ENCODE measurements around the gene NATD1.

The NATD1 gene

DNA sequence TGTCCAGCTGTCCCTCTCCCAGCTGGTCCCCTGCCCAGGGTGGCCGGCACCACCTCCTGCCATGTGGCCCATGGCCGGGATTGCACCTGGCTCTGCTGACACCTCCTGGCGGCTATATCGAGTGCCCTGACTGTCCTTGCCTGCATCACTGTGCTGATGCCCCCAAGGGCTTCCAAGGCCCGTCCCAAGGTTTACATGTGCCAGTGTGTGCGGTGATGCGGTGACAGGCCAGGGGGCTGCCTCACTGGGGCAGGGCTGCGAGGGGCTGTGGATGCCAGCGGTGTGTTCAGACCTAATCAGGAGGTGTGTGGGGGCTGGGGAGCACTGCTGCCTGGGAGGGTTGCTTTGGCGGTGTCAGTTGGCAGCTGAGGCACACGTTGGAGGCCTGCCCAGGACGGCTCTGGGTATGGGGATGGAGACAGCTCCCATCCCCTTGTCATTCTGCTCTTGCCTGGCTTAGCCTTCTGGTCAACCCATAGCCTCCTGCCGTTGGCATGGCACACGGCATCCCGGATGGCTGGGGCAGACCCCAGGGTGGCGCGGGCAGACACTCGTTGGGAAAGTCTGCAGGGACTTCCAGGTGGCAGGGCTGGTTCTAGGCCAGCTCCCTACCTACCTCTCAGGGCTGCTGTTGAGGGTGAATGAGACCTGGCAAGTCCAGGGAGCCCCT is 36.8 kb upstream of the NATD1 start:
- no peak for DNase-seq

DNA sequence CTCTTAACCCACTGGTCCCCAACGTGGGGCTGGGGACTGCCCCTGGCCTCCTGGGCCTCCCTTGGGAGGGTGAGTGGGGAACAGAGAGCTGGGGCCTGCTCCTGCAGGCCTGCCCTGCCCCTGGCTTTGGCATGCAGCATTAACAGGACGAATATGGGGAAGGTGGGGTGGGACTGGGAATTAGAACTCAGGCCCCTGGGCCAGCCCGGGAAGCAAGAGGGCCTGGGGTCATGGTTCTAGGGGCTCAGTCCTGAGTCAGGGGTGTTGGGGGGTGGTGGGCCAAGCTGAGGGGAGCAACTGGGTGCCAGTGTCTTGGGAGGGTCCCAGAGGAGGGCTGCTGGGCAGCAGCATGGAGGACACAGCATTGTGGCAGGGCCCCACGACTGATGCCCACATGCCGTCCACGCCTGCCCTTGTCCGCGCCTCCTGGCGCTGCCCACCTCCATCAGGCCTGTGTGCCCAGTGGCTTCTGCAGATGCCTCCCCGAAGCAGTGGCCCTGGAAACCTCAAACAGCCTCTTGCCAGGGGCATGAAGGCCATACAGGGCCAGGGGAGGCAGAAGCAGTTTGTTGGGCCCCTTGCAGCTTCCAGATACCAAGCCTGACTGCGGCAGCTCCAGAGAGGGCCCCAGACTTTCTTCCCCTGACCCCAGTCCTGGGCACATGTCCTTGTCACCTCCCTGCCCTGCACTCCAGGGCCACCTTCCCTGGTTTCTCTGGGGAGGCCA is 36.1 kb upstream of the NATD1 start:
- DNase-seq = no peak

DNA sequence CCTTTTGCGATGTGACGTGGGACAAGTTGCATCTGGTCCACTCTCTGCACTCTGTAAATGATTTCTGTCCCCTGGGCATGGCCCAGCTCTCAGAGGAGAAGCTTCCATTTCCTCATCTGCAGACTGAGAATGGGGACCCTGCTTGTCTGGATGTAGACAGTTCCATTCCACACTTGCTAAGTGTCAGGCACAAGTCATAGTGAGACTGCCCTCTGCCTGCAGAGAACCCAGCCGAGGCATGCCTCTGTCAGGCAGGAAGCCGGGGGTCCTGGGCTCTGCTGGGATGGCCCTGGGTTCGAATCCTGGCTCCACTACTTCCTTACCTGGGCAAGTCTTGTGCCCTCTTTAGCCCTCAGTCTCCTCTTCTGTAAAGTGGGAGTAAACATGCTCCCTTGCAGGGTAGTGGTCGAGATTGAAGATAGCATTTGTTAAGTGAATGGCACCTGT is 35.4 kb upstream of the NATD1 start:
- peak in 1 of 3 donors; percentile 34 for DNase-seq

DNA sequence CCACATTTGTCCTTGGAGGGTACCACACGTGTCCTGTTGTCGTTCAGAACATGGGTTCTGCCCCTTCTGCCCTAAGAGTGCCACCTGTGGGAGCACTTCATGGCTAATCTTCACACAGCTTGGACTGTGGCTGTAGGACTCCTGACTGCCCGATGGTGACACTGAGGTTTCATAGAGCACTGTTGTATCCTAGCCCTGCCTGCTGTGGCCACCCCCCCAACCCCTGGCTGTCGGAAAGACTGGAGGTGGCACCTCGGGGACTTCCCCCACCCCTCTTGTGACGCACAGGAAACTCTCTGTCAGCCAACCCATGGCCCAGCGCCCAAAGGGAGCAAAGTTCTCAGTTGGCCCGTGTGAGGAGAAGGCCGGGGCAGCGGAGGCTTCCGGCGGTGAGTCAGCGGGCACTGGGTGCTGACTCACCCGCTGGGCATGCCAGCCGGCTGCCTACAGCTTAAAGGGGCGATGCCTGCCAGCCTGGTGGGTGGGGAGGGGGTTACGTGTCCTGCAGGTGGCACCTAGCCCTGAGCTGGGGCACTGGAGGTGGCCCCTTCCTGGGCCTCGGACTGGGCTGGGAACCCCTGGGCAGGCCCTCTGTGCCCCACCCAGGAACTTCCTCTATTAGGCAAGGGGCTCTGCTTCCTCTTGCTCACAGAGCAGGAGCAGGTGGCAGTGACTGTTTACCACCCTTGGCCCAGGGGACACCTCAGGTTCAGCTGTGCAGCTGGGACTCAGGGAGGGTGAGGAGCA is 34.7 kb upstream of the NATD1 start:
- peak; percentile 98 to 99 (median 99) for DNase-seq

DNA sequence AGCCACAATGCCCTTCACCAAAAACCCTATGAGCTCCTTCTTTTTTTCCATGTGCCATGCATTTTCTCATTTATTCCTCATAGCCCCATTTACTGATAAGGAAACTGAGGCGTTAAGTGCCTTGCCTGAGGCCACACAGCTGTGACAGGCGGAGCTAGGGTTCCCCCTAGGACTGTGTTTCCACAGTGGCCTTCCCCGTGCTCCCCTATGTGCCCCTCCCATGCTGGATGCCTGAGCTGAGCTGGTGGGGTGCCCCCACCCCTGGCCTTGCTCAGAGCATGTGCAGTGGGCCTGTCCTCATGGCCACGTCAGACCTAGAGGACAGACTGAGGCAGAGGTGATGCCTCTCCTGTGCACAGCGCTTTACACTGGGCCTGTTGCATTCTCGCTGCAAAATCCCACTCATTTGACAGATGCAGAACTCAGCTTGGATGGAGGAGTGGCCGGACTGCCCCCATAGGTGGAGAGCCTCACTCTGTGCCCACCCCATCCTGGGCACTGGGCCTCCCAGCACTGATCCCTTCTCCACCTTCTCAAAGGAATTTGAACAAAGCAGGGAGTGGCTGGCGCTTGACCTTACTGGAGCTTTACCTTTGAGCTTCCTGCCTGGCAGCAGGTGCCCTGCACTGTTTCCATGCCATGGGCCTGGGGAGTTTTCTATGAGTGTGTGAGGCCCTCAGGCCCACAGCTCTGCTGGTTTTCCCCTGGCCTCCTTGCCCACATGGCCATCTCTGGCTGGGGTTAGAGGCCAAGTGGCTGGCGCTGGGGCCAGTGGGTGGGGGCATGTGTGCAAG is 33.9 kb upstream of the NATD1 start:
- peak in 2 of 3 donors; percentile 37 to 64 for DNase-seq

DNA sequence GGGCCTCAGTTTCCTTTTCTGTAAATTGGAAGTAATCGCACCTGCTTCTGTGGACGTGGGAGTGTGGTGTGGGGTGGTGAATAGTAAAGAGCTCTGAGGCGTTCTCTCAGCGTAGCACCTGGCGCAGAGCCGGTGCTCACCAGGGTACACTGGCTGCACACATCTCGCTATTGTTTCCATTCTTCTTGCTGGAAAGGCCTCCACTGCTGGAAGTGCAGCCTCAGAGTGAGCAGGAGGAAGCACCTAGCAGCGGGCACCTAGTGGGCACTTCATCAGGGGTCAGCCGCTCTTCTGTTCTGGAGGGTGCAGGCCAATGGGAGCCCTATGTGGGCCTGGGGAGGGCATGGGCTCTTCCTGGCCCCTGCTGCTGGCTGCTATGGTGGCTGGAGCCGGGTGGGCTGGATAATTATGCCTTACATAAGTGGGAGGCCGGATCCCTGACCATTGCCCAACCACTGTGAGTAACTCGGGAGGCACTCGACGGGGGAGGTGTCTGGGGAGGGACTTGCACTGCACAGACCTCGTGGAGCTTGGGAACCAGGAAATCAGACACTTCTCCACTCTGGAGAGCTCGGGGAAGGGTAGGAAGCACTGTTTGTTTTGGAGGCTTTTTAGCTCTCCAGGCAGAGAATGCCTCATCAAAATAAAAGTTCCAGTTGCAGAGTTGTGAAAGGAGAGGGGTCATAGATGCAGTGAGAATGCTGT is 33.0 kb upstream of the NATD1 start:
- DNase-seq = peak; percentile 93 to 95 (median 93)

DNA sequence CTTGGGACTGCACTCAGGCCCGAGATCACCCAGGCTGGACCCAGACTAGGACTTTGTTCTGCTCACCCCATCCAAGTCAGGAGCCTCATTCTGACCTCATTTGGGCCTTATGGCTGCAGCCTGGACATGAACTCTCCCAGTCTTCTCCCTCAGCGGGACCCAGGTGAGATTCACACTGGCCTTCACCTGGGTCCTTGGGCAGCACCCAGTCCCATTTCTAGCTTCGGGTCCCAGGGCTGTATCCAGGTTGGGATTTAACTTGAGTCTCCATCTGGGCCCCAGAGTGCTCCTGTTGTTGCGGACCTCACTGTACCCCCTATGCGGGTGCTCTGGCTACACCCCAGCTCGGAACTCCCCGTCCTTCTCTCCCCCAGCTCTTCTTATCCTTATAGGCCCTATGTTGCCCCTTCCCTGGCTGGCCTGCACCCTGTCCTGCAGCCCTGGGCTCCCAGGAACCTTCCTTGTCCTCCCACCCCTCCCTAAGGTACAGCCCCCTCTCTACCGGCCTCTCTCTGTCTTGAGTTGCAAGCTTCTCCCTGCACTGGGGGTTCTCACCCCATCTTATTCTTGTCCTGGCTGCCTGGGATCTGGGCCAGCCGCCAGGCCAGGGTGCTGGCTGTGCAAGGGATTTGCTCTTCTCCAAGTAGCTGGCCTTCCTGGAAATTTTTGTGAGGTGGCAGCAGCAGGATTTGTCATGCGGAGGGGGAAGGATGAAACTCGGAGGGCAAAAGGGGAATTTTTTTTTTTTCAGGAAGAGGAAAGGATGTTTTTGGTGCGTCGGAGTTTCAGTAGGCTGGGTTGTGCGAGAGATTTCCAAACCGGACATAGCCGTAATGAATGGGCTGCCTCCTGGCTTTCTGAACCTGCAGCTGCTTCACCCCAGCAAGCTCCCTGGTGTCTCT is 32.2 kb upstream of the NATD1 start:
- DNase-seq = peak; percentile 88 to 95 (median 94)

DNA sequence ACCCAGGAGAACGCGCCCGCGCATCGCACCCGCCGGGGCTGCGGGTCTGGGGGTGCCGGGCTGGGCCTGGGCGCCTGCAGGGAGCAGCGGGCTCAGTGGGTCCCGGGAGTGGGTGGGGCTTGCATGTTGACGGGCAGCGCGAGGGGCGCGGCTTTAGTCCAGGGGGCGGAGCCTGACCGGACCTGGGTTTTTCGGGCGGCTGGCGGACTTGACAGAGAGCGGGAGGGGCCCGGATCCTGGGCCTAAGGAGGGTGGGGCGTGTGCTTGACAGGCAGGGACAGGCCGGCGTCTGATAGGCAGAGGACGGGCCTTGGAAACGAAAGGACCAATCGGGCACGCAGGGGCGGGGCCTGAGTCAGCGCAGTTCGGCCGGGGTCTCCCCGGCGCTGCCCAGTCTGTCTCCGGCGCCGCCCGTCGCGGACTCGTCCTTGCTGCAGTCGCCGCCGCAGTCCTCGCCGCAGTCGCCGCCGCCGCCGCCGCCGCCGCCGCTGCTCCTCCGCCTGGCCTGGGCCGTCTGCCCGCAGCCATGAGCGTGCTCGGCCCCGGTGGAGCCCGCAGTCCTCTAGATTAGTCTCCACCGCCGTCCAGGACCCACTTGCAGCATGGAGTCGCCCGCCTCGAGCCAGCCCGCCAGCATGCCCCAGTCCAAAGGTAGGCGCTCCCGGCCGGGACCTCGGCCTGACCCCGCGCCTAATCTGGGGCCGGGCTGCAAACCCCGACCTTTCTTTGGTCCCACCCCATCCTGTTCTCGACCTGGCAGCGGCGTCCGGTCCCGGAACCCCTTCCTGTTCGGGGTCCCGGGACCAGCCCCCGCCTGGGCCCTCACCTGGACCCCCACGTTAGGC is 31.3 kb upstream of the NATD1 start, which contains the start of gene MAP2K3:
TSS of gene MAP2K3 (plus strand) at position 393 of the 845 bp plus-strand sequence. CDS start at position 603, 210 bp downstream.
- DNase-seq = peak; percentile 99 to 100 (median 99)

DNA sequence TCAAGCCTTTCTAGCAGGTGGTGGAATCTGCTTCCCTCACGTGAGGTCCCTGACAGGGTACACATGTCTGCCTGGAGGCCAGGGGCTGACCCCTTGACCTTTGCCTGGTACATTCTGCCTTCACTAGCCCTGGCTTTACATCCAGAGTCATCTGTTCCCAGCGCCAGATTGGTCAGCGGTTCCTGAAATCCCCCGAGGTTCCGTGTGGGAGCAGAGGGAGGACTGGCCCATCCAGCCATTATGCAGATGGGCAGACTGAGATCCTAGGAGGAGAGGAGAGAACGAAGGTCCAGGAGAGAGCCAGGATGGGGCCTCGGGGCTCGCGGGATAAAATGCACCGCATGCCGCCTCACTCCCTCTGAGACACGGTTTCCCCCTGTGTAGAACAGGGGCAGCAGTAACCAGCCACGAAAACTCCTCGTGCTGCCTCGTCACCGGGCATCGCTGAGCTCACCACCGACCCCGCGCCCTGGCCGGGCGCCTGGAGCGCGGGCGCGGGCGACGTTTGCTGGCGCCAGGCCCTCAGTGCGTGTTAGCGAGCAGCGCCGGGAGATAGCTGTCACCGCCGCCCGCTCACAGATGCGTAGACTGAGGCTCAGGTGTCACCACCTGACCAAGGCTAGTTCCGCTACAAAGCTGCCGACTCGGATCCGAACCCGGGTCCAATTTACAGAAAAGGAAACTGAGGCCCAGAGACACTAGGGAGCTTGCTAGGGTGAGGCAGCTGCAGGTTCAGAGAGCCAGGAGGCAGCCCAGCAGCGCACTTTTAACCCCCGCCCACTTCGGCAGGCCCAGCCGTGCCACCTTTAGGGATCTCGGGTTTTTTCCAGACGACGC is 30.5 kb upstream of the NATD1 start:
- DNase-seq = peak; percentile 84 to 87 (median 86)

DNA sequence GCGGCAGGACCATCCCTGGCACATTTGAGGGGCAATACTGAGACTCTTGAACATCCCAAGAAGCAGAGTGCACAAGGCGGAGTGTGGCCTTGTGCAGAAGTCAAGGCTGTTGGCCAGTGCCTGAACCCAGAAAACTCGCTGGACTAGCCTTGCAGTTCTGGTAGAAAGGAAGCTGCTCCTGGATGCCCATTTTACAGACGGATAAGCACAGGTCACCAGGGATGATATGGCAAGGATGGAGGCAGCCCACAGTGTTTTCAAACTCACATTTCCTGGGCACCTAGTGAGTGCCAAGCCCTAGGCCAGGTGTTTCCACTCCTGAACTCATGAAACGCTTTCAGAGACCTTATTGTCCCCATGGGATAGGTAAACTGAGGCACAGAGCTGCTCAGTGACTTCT is 29.6 kb upstream of the NATD1 start:
- DNase-seq = no peak

DNA sequence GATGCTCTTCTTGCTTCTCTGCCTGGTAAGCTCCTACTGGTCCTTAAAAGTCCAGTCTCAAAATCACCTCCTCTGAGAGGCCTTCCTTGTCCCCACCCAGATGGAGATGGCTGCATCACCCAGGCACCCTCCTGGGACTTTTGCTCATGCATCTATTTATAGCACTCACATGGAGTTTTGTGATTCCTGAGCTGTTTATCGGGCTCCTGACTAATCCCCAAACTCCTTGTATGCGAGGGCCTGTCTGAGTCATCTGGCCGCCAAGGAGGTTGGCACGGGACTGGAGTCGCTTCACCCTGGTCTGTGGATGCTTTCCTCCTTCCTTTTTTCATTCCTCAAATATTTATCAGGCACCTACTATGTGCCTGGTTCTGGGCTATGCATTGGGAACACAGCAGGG is 29.0 kb upstream of the NATD1 start:
- peak; percentile 86 to 91 (median 86) for DNase-seq

DNA sequence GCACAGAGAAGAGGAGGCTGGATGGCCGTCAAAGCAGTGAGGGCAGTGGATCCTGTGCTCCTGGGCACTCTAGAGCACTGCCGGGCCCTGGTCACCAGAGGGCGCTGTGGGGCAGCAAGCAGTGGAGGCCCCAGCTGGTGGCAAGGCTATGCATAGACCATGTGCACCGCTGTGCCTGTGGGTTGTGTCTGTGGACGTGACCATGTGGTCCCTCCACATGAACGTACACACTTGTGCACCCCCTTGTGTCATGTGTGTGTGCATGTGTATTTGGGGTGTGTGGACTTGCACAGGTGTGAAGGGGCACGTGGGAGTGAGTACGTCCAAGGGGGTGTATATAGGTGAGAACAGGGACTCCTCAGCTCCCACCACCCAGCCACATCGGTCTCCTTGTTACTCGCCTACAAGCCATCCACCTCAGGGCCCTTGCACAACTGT is 26.9 kb upstream of the NATD1 start:
- peak; percentile 89 to 94 (median 93) for DNase-seq

DNA sequence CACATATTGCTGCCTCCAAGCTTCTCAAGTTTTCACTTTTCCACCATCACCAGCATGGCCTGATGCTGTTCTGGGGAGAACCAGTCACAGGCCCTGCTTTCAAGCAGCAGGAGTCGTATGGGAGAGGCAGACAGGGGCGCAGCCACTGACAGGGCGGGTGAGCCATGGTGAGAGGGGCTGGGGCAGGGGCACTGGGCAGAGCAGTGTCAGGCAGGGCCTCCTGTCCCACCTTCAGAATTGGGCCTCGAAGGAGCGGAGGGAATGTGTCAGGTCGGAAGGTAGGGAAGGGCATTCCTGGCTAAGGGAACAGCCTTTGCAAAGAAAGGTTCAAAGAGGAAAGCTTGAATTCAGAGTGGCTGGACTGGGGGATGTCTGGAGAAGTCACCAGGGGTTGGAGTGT is 26.4 kb upstream of the NATD1 start:
- DNase-seq = no peak

DNA sequence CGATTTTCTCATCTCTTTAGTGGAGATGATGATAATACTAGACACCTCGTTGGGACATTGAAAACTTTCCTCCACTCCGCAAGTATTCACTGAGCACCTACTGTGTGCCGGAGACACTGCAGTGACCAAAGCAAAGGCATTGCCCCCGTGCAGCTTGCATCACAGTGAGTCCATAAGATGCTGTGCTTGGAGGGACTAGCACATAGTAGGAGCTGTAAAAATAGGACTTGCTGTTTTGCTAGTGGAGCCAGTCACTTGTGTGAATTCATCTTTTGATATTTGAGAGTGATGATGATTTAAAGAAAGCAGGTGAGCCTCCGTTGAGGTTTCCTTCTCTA is 26.0 kb upstream of the NATD1 start:
- no peak for DNase-seq

DNA sequence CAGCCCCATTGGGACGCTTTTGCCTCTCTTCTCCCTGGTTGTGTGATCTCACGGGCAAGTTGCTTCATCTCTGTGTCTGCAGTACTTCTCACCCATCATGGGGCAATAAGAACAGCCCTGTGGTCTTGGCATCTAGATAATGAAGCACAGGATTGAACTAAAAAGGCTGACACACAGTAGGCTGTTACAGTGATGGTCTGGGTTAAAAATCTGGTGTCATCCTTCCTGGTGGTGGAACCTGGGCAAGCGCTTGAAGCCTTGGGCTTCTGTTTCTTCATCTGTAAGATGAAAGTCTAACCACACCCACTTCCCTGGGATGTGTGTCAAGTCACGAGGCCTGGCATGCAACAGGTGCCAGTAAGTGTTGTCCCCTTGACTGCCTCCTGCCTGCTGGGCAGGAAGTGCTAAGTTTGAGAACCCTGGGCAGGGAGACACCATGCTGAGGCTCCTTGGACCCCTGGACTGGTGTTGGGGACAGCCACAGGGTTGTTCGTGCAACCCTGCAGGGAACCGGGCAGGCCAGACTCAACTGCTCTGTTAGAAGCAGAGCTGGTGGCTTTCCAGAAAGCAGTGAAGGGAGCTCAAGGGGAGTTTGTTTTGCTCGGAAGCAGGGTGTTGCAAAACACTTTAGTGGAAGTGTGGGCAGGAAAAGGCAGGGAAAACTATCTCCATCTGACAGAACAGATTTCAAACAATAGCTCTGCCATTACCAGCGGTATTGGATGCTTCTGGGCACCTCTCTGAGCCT is 25.4 kb upstream of the NATD1 start:
- DNase-seq = peak in 1 of 3 donors; percentile 37

DNA sequence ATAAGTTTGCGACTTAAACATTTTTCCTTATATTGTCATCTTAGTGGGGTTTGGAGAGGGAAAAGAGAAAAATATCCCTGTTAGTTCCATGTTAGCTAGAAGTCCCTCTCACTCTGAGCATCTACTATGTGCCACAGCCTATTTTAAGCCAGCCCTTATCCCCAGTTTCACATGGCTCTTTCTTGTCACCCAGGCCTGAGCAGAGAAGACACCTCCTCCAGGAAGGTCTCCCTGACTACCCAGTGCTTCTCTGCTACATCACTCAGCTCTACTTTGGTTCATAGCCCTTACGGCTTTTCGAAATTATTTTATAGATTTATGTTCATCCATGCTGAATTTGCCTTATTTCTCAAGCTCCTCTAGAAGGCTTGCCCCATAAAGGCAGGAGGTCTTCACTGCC is 24.1 kb upstream of the NATD1 start:
- no peak for DNase-seq

DNA sequence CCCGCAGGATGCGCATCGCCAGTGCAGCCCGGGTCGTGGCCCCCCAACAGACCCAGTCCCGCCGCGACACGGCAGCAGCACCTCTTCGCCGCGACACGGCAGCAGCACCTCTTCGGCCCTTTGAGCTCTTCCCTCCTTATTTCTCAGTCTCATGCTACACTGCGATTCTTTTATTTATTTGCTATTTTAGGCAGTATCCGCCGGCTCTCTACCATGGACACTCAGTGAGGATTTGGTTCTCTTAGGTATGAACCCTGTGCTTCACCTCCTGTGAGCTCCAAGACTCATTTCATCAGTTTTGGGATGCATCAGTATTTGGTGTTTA is 23.0 kb upstream of the NATD1 start:
- no peak for DNase-seq

DNA sequence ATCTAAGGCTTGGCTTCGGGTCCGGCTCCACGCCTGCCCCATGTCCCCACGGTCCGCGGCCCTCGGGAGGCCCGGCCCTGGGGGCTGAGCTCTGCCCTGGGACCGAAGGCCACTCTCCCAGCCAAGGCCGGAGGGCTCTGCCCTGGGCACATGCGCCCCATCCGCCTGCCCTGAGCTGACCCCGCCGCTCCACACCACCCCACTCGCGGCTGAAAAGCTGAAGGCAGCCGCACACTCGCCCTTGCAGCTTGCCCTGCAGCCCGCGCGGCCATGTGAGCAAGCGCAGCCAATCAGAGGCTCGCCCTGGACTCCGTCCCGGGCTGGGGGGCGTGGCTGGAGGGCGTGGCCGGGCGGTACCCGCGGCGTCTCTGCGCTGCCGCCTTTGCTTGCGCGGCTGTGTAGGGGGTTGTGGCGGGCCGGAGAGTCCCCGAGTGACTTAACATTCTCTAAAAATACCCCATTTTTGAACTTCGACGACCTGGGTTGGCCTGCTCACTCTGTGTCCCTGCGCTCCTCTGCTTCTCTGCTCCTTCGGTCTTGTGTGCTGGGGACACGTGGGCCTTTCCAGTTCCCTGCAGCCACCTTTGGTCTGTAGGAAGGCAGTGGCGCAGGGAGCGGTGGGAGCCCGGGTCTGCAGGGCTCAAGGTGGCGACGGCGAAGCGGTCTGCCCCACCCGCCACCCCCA is 22.5 kb upstream of the NATD1 start:
- peak; percentile 94 to 98 (median 97) for DNase-seq

Data from suppressor macrophage treated with lipopolysaccharide for 1 hour (primary cell).